Lung (tissue), 12 donors: Measurements from ENCODE around the gene PPP2R5B. TPM values are rescaled to one million over a fixed set of nuclear protein-coding genes. Genes with fewer than 3 reads are reported as not detected.

Experiments used
- ATAC-seq: fragments of 200-7000 bp; cut with Tn5 transposase; one replicate; pipeline ENCODE4 v1.9.1; 2020; ENCODE audit warnings: moderate number of reproducible peaks; ENCODE audit not compliant: insufficient read depth, low FRiP score
- DNase-seq, 3 donors: peaks; one replicate each; pipeline ENCODE4 v3.0.0-alpha.2; 2013 to 2017
- H3K27ac ChIP-seq, 2 donors: one replicate each; pipeline ENCODE4 v1.5.1; 2013; ENCODE audit warnings: mild to moderate bottlenecking in 2 of 2, moderate library complexity in 2 of 2, control low read depth in 1 of 2, inconsistent platforms in 1 of 2, low read depth in 1 of 2, low read length in 1 of 2
- H3K27me3 ChIP-seq, 3 donors: one replicate each; pipeline ENCODE4 v1.5.1; 2013; ENCODE audit warnings: low read length in 2 of 3; ENCODE audit not compliant: control insufficient read depth in 3 of 3, insufficient read depth in 3 of 3
- H3K36me3 ChIP-seq, 4 donors: one replicate each; pipeline ENCODE4 v1.5.1; 2013; ENCODE audit warnings: low read length in 4 of 4, mild to moderate bottlenecking in 1 of 4, moderate library complexity in 1 of 4; ENCODE audit not compliant: control insufficient read depth in 4 of 4, insufficient read depth in 4 of 4
- H3K4me1 ChIP-seq, 5 donors: one replicate each; pipeline ENCODE4 v1.5.1; 2013; ENCODE audit warnings: low read length in 5 of 5, mild to moderate bottlenecking in 2 of 5, moderate library complexity in 1 of 5; ENCODE audit not compliant: control insufficient read depth in 5 of 5, insufficient read depth in 5 of 5
- H3K4me3 ChIP-seq: one replicate; pipeline ENCODE4 v1.5.1; 2013; ENCODE audit warnings: mild to moderate bottlenecking, control low read depth, moderate library complexity
- H3K9ac ChIP-seq, 2 donors: one replicate each; pipeline ENCODE4 v1.5.1; 2013; ENCODE audit warnings: low read length in 2 of 2, control low read depth in 1 of 2; ENCODE audit not compliant: insufficient read depth in 1 of 2
- H3K9me3 ChIP-seq, 4 donors: one replicate each; pipeline ENCODE4 v1.5.1; 2013; ENCODE audit warnings: low read length in 3 of 4, mild to moderate bottlenecking in 1 of 4, moderate library complexity in 1 of 4; ENCODE audit not compliant: control insufficient read depth in 4 of 4, insufficient read depth in 3 of 4
- CTCF ChIP-seq: IDR thresholded peaks from 2 replicates; pipeline ENCODE4 v1.5.1; 2012; ENCODE audit warnings: mild to moderate bottlenecking; ENCODE audit errors: control extremely low read depth, extremely low read depth
- WGBS, 2 donors: extraction: QIAGEN DNeasy Blood & Tissue Kit; methylation state at CpG; one replicate each; pipeline ENCODE4 v1.1.7; 2013; 5-methylcytosine and 5-hydroxymethylcytosine counted together
- polyA plus RNA-seq, 2 donors: library from polyadenylated mRNA; stranded (reverse); fragments of 200-250 nt; gene quantifications; one replicate each; pipeline ENCODE4 v1.2.1, GENCODE V29; 2013
- total RNA-seq, 2 donors: library from RNA; depleted of rRNA in 1 of 2; stranded (reverse); fragments of >200 nt in 1 of 2; gene quantifications; one replicate each; pipeline ENCODE4 v1.2.1, GENCODE V29; 2014 to 2021
- donor health status: control.
- donor health status: control.
- donor health status: Bipolar disorder and iron deficiency.
- donor health status: healthy.
- donor health status: DM: yes; HTN: yes; CAD: no.

PPP2R5B gene
- total and polyA plus RNA-seq, 4 donors, result 9.8 to 27.8 (median 17.3) TPM

- 96 to 98% methylated on average over 12 to 13 of the region's 13 CpGs for WGBS, 2 donors
- no peak for TF ChIP-seq CTCF
- DNase-seq, result no peak
Observed at GRCh38 chr11:64906314-64906635, 18.2 kb upstream of the PPP2R5B start.

GRCh38 chr11:64908766-64909165, 15.7 kb upstream of the PPP2R5B start:
- TF ChIP-seq CTCF, result no peak
- Histone ChIP-seq H3K27ac (no peak overlapping the region), H3K4me3 (no peak overlapping the region), H3K27me3 (no peaks in the 10 kb centered on the region), H3K9me3 (no peaks in the 10 kb centered on the region), H3K9ac (no peak overlapping the region), H3K4me1 (no peaks in the 10 kb centered on the region), H3K36me3 (peaks cover 4 to 82% (median 20%) of the 10 kb centered on the region in 4 donors)
- 94 to 95% methylated on average over 11 of the region's 11 CpGs for WGBS, 2 donors
- no peak for ATAC-seq
- no peak for DNase-seq

More at GRCh38 chr11:64906314-64906635, 18.2 kb upstream of the PPP2R5B start:
- peaks cover 10 to 85% (median 21%) of the 10 kb centered on the region in 4 donors for H3K36me3 ChIP-seq
- no peak overlapping the region for H3K27ac ChIP-seq
- no peaks in the 10 kb centered on the region for H3K27me3 ChIP-seq
- H3K9ac ChIP-seq, result no peak overlapping the region
- H3K4me1 ChIP-seq, result no peaks in the 10 kb centered on the region
- no peak for ATAC-seq
- H3K9me3 ChIP-seq, result no peaks in the 10 kb centered on the region
- H3K4me3 ChIP-seq, result no peak overlapping the region

GRCh38 chr11:64909653-64910343, 14.7 kb upstream of the PPP2R5B start:
- no peak for TF ChIP-seq CTCF
- H3K27ac ChIP-seq, result no peak overlapping the region
- H3K4me3 ChIP-seq, result no peak overlapping the region
- H3K4me1 ChIP-seq, result no peaks in the 10 kb centered on the region
- ATAC-seq (no peak), DNase-seq (no peak)
- H3K27me3 ChIP-seq, result no peaks in the 10 kb centered on the region
- peaks cover 4 to 88% (median 20%) of the 10 kb centered on the region in 4 donors for H3K36me3 ChIP-seq
- H3K9me3 ChIP-seq, result no peaks in the 10 kb centered on the region
- WGBS, 2 donors, result 92 to 97% methylated on average over 38 to 39 of the region's 39 CpGs
- H3K9ac ChIP-seq, result no peak overlapping the region
